Measurements from ENCODE around the gene PPP2CA.
A peak's percentile ranks its signal among the peaks of the same experiment; 100 is the strongest.

The PPP2CA gene

GRCh38 chr5:134146651-134147518 lies 79.0 kb downstream of the PPP2CA start:
- DNase-seq, result no peak

GRCh38 chr5:134145779-134146581 lies 79.9 kb downstream of the PPP2CA start:
- DNase-seq, result peak; percentile 69 to 88

GRCh38 chr5:134145041-134145757 lies 80.7 kb downstream of the PPP2CA start:
- no peak for DNase-seq
